Ishikawa (cell line): Measurements from ENCODE around the gene MAPK1.

Experiments
- CREB1 ChIP-seq: IDR thresholded peaks from 2 replicates; pipeline ENCODE4 v1.6.1; 2012; ENCODE audit warnings: low read depth
- EP300 ChIP-seq: IDR thresholded peaks from 2 replicates; pipeline ENCODE4 v1.6.1; 2012; ENCODE audit warnings: borderline replicate concordance
- FOXM1 ChIP-seq: IDR thresholded peaks from 2 replicates; pipeline ENCODE4 v1.6.1; 2012; ENCODE audit warnings: low read depth, borderline replicate concordance
- MAX ChIP-seq: IDR thresholded peaks from 2 replicates; pipeline ENCODE4 v1.6.1; 2012
- NFIC ChIP-seq: IDR thresholded peaks from 2 replicates; pipeline ENCODE4 v1.6.1; 2012
- RAD21 ChIP-seq: IDR thresholded peaks from 2 replicates; pipeline ENCODE4 v1.6.1; 2012; ENCODE audit warnings: low read depth
- REST ChIP-seq: IDR thresholded peaks from 2 replicates; pipeline ENCODE4 v1.6.1; 2012; ENCODE audit warnings: low read depth, mild to moderate bottlenecking
- TCF12 ChIP-seq: IDR thresholded peaks from 2 replicates; pipeline ENCODE4 v1.6.1; 2012; ENCODE audit warnings: low read depth
- TEAD4 ChIP-seq: IDR thresholded peaks from 2 replicates; pipeline ENCODE4 v1.6.1; 2012
- YY1 ChIP-seq: IDR thresholded peaks from 2 replicates; pipeline ENCODE4 v1.6.1; 2012; ENCODE audit warnings: low read depth
- ZBTB7A ChIP-seq: IDR thresholded peaks from 2 replicates; pipeline ENCODE4 v1.6.1; 2012; ENCODE audit warnings: low read depth

- TF ChIP-seq EP300 (no peak), RAD21 (no peak), TEAD4 (no peak), NFIC (no peak), TCF12 (no peak), FOXM1 (no peak), CREB1 (no peak), MAX (no peak), REST (no peak), YY1 (no peak), ZBTB7A (no peak)
Observed at GRCh38 chr22:21858025-21858764, 9.2 kb downstream of the MAPK1 start.
